NCI-H2196 treated with DMSO at 0.1 percent for 48 hours (cell line): ENCODE measurements around the gene SLC37A4.
"Not testable (repeated sequence)": the region's sequence is repeated elsewhere in the genome, so short reads cannot be mapped to it uniquely, and the experiment has no call there.

ENCODE experiments used
- DNase-seq: peaks from one replicate; lab custom pipeline; 2025; ENCODE audit not compliant: unreplicated experiment; lab: John Stamatoyannopoulos, UW

SLC37A4 gene

DNA sequence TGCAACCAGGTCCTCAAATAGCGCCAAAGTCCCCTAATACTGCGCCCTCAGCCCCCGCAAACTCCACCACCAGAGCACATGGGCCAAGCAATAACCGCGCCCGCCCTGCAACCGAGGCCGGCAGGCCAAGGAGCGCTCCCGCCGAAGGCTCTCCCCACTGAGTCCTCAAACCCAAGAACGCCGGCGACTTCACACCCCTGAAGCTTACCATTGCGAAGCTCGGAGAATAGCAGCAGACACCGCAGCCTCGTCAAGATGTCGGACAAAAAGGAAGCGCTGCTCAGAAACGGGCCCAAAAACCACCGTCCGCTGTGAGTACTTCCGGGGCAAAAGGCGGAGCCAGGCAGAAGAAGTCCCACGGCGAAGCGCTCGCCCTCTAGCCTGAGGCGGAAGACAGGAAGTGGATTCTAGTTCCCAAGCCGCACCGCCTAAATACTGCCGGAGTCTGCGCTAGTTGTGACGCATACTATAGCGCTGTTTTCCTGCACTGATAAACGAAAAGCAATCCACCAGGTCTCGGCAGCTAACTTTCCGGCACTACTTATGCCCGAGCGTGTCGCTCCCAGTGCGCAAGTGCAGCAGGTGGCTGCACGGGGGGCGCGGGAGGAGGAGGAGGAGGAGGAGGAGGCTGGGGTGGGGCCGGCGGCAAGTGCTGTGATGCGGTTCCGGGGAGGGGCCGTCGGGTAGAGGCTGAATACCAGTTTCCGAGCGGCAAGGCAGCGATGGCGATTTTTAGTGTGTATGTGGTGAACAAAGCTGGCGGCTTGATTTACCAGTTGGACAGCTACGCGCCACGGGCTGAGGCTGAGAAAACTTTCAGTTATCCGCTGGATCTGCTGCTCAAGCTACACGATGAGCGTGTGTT is 12.4 kb downstream of the SLC37A4 start, which contains the start of the genes RPS25 and TRAPPC4:
TSS of gene RPS25 (minus strand) at position 270 of the 865 bp plus-strand sequence. CDS start at position 211, 59 bp downstream.
TSS of gene TRAPPC4 (plus strand) at position 693 of the 865 bp plus-strand sequence. CDS start at position 723, 30 bp downstream.
- peak; percentile 94 for DNase-seq

GRCh38 chr11:119017377-119017776 is 13.3 kb downstream of the SLC37A4 start:
- DNase-seq = not testable (repeated sequence)

DNA sequence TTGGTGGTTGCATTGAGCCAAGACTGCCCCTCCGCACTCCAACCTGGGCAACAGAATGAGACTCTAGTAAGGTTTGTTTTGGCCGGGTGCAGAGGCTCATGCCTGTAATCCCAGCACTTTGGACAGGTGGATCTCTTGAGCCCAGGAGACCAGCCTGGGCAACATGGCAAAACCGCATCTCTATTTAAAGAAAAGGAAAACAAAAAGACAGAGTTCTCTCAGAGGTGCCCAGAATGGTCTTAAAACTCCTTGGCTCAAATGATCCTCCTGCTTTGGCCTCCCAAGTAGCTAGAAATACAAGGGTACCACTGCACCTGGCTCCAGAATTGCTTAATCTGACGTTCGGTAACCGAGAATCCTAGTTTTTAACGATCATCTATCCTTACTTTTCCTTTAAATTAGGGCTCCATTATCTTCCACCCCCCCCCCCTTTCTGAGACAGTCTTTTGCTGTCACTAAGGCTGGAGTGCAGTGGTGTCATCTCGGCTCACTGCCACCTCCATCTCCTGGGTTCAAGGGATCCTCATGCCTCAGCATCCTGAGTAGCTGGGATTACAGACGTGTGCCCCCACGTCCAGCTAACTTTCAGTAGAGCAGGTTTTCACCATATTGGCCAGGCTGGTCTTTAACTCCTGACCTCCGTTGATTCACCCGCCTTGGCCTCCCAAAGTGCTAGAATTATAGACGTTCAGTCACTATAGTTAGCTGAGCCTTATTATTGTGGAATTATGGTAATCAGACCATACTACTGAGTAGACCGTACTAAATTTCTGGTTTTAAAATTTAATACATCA is 14.3 kb downstream of the SLC37A4 start:
- no peak for DNase-seq

GRCh38 chr11:119015054-119015611 is 15.5 kb downstream of the SLC37A4 start:
- DNase-seq = no peak

GRCh38 chr11:119014209-119014924 is 16.3 kb downstream of the SLC37A4 start:
- no peak for DNase-seq

DNA sequence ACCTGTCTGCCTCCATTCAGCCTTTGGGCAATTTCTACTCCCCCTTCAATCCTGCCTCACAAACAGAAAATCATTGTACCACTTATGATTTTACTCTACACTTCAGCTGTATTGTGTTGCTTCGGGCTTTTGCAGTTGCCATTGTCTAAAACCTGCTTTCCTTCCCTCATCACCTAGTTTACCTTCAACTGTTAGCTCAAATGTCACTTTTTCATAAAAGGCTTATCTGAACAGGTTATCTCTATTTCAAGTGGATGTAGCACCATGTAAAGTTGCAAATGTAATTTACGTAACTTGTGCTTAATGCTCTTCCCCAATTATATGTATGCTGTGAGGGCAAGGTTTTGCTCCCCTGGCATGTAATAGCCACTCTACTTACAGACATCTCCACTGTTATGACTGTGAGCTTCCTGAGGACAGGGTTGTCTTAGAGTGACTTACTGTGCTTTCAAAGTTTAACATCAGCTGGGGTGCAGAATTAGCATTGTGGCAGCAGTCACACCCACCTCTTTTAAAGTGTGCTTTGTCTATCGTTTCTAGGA is 18.0 kb downstream of the SLC37A4 start:
- DNase-seq = no peak

DNA sequence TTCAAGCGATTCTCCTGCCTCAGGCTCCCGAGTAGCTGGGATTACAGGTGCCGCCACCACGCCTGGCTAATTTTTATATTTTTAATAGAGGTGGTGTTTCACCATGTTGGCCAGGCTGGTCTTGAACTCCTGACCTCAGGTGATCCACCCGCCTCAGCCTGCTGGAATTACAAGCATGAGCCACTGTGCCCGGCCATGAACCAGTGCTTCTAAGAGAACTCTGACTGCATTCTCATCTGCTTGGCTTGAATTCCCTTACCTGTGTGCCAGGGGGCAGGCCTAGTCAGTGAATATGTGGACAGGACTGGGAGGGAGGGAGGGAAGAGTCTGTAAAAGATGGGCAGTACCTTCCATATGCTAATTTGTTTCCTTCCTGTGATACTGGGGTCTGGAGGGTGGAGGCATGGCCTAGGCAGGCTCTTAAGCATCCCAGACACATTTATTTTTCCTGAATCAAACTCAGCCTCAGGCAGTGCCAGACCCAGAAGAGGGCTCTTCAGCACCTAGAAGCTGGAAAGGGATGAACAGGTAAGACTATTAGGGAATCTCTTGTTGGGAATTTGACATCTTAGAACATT is 19.1 kb downstream of the SLC37A4 start:
- no peak for DNase-seq

DNA sequence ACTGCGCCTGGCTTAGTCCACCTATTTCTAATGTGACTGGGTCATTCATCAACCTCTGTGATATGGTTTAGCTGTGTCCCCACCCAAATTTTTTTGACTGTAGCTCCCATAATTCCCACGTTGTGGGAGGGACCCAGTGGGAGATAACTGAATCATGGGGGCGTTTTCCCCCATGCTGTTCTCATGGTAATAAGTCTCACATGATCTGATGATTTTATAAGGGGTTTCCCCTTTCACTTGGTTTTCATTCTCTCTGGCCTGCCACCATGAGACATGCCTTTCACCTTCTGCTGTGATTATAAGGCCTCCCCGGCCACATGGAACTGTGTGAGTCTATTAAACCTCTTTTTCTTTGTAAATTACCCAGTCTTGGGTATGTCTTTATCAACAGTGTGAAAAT is 24.0 kb downstream of the SLC37A4 start:
- DNase-seq = no peak

GRCh38 chr11:119000906-119001305 is 29.8 kb downstream of the SLC37A4 start:
- no peak for DNase-seq

DNA sequence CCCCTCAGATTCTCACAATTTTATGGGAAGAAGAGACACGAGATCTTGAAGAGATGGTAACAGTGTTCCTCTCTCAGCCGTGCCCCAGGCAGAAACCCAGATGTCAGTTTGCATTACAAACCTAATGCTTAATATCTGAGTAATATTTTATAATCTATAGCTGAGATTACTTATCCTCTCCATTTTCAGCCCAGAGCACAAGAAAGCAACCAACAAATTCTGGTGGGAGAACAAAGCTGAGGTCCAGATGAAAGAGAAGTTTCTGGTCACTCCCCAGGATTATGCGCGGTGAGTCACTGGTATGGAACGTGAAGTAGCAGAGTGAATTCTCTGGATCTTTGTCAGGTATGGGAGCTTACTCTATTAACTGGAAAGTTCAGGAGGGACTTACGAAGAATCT is 31.9 kb downstream of the SLC37A4 start:
- DNase-seq = no peak

GRCh38 chr11:118998388-118998717 is 32.3 kb downstream of the SLC37A4 start:
- no peak for DNase-seq

DNA sequence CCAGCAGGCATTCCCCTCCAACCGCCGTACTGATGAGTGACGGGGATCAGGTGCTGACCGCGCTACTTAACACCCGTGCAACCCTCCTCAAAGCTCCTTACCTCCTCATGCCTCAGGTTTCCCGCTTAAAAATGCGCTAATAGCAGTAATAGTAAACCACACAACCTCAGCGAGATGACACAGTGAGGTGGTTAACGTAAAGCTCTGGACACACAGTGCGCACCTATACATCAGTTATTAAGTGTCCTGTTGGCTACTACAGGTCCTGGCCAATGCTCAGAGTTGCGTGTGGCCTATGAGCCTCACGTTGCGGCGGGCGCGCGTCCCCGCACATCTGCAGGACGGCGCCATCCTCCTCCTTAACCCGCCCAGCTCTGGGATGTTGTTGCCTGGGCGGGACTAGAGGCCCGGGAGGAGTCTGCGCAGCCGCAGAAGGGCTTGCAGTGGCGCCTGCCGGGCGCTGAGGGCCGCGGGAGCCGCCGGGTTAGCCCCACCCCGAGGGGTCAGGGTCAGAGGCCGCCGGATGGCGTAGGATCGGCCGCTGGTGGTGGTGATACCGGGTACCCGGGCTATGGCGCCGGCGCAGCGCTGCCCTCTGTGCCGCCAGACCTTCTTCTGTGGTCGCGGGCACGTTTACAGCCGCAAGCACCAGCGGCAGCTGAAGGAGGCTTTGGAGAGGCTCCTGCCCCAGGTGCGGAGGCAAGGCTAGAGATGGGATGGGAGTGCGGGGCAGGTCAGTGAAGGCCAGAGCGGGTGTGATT is 32.9 kb downstream of the SLC37A4 start, which contains the start of gene CENATAC:
TSS of gene CENATAC (plus strand) at position 512 of the 761 bp plus-strand sequence. CDS start at position 572, 60 bp downstream.
- DNase-seq = peak; percentile 91

- DNase-seq = peak; percentile 10
Observed at GRCh38 chr11:118996926-118997626, 33.6 kb downstream of the SLC37A4 start.

DNA sequence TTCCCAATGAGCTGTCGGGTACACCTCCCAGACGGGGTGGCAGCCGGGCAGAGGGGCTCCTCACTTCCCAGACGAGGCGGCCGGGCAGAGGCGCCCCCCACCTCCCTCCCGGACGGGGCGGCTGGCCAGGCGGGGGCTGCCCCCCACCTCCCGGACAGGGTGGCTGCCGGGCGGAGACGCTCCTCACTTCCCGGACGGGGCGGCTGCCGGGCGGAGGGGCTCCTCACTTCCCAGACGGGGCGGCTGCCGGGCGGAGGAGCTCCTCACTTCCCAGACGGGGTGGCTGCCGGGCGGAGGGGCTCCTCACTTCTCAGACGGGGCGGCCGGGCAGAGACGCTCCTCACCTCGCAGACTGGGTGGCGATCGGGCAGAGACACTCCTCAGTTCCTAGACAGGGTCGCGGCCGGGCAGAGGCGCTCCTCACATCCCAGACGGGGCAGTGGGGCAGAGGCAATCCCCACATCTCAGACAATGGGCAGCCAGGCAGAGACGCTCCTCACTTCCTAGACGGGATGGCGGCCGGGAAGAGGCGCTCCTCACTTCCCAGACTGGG is 39.1 kb downstream of the SLC37A4 start:
- DNase-seq = not testable (repeated sequence)

DNA sequence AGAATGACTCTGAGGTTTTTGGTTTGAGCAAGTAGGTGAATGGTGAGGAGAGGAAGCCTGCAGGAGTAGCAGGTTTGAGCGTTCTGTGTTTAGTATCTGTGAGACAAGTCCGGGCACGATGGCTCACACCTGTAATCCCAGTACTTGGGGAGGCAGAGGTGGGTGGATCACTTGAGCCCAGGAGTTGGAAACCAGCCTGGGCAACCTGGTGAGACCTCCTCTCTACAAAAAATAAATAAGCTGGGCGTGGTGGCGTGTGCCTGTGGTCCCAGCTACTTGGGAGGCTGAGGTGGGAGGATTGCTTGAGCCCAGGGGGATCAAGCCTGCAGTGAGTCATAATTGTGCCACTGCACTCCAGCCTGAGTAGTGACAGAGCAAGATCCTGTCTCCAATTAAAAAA is 42.4 kb downstream of the SLC37A4 start:
- DNase-seq = peak; percentile 5

DNA sequence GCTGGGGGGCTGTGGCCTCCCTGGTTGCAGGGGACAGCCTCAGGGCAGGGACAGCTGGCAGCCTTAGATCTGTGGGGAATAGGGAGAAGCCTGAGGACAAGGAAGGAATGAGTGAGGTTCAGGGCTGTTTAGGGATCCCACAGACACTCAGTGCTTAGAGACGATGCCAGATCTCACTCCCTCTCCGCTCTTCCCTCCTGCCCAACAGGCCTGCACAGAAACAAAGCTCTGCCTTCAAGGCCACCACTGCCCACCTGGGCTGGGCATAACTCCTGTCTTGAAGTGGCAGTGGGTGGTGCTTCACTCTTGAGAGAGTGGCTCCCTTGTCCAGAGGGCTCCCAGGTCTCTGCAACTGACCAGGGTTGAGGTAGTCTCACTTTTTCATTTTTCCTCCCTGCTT is 45.9 kb downstream of the SLC37A4 start:
- no peak for DNase-seq

- DNase-seq = not testable (repeated sequence)
Observed at GRCh38 chr11:118984337-118984736, 46.3 kb downstream of the SLC37A4 start.

GRCh38 chr11:118980191-118980881 is 50.3 kb downstream of the SLC37A4 start:
- DNase-seq = no peak
